Natural killer cell (primary cell): ENCODE data around the gene NHERF1. TPM values are rescaled to one million over a fixed set of nuclear protein-coding genes. Genes with fewer than 3 reads are reported as not detected.
A peak's percentile ranks its signal among the peaks of the same experiment; 100 is the strongest.

Source experiments
- ATAC-seq, 3 donors: fragments of 150-1000 bp in 2 of 3; fragments of 200-7000 bp in 1 of 3; cut with Tn5 transposase; 1 replicate in 1 of 3; 2 replicates in 2 of 3; pipeline ENCODE4 v1.10.0; 2021; ENCODE audit warnings: mild to moderate bottlenecking in 2 of 3, moderate library complexity in 2 of 3
- DNase-seq, 2 donors: peaks; one replicate each; pipeline versions ENCODE4 v3.0.0 to v3.0.0-alpha.2; 2013 to 2021; ENCODE audit warnings: mixed read lengths in 1 of 2
- H3K27ac ChIP-seq: one replicate; pipeline ENCODE4 v1.5.1; 2013; ENCODE audit warnings: mild to moderate bottlenecking, low read length
- H3K27me3 ChIP-seq: one replicate; pipeline ENCODE4 v1.6.1; 2013; ENCODE audit warnings: low read length; ENCODE audit not compliant: control insufficient read depth, insufficient read depth
- H3K36me3 ChIP-seq: one replicate; pipeline ENCODE4 v1.6.1; 2013; ENCODE audit warnings: low read length; ENCODE audit not compliant: control insufficient read depth, insufficient read depth
- H3K4me1 ChIP-seq: one replicate; pipeline ENCODE4 v1.6.1; 2013; ENCODE audit warnings: low read length; ENCODE audit not compliant: control insufficient read depth, insufficient read depth
- H3K4me3 ChIP-seq: one replicate; pipeline ENCODE4 v1.5.1; 2013; ENCODE audit warnings: low read length
- H3K9me3 ChIP-seq: one replicate; pipeline ENCODE4 v1.6.1; 2013; ENCODE audit warnings: low read length; ENCODE audit not compliant: control insufficient read depth, insufficient read depth
- H3K27ac Mint-ChIP-seq, 2 donors: one replicate each; pipeline ENCODE4 v1.8.0; 2022; ENCODE audit warnings: mild to moderate bottlenecking in 2 of 2, mixed read lengths in 2 of 2, moderate library complexity in 1 of 2
- H3K27me3 Mint-ChIP-seq, 2 donors: one replicate each; pipeline ENCODE4 v1.8.0; 2022; ENCODE audit warnings: low read depth in 2 of 2, mixed read lengths in 2 of 2
- H3K36me3 Mint-ChIP-seq: one replicate; pipeline ENCODE4 v1.8.0; 2022; ENCODE audit warnings: mixed read lengths
- H3K4me1 Mint-ChIP-seq, 2 donors: one replicate each; pipeline ENCODE4 v1.8.0; 2022; ENCODE audit warnings: mixed read lengths in 2 of 2
- H3K4me3 Mint-ChIP-seq: one replicate; pipeline ENCODE4 v1.8.0; 2022; ENCODE audit warnings: mild to moderate bottlenecking, moderate library complexity, mixed read lengths
- H3K9me3 Mint-ChIP-seq, 2 donors: one replicate each; pipeline ENCODE4 v1.8.0; 2022; ENCODE audit warnings: mixed read lengths in 2 of 2
- CTCF ChIP-seq: fragments of 200-600 bp; IDR thresholded peaks from one replicate; pipeline ENCODE4 v1.8.0; 2022; ENCODE audit warnings: antibody characterized with exemption
- WGBS: methylation state at CpG from one replicate; pipeline ENCODE4 v1.1.7; 2013; ENCODE audit warnings: missing lambda C conversion rate; ENCODE audit not compliant: insufficient coverage; 5-methylcytosine and 5-hydroxymethylcytosine counted together
- intact Hi-C: fragments of 100-400 bp; cut with micrococcal nuclease; formaldehyde crosslinking; loops from one replicate; pipeline ENCODE4 v1.14.2; 2022
- total RNA-seq, 4 donors: library from RNA; stranded (reverse); fragments of 120-200 nt in 1 of 4; gene quantifications; one replicate each; pipeline versions ENCODE4 v1.2.3 to v1.2.4, GENCODE V29; 2013 to 2022

Gene NHERF1
- total RNA-seq, 3 donors from 2014 or later (not counting 1 experiment from before 2014, with no cell fraction given): 323 to 372 (median 362) TPM

GRCh38 chr17:74730491-74731346 is 17.7 kb upstream of the NHERF1 start:
- TF ChIP-seq CTCF: no peak
- Mint-ChIP-seq H3K4me1 (no peaks in the 10 kb centered on the region), H3K4me3 (peak overlapping the region; percentile 53), H3K27me3 (peaks cover 0 to 4% of the 10 kb centered on the region in 2 donors), H3K27ac (peak overlapping the region in 1 of 2 donors; percentile 56), H3K9me3 (no peaks in the 10 kb centered on the region), H3K36me3 (no peaks in the 10 kb centered on the region)
- Histone ChIP-seq H3K4me1 (peaks cover 62% of the 10 kb centered on the region), H3K9me3 (peaks cover 7% of the 10 kb centered on the region), H3K27ac (peak overlapping the region; percentile 63), H3K4me3 (no peak overlapping the region), H3K36me3 (no peaks in the 10 kb centered on the region), H3K27me3 (no peaks in the 10 kb centered on the region)
- DNase-seq (peak; percentile 75 to 83), ATAC-seq (peak; percentile 76 to 91 (median 91))
- whole genome bisulfite sequencing: 43% methylated on average over 15 of the region's 16 CpGs
- intact Hi-C loops: no loop called here

- WGBS: 91% methylated on average over 4 of the region's 4 CpGs
- H3K27me3 ChIP-seq: no peaks in the 10 kb centered on the region
- Mint-ChIP-seq H3K4me3 (no peak overlapping the region), H3K27ac (peak overlapping the region in 1 of 2 donors; percentile 56), H3K9me3 (no peaks in the 10 kb centered on the region), H3K4me1 (peaks cover 2 to 3% of the 10 kb centered on the region in 2 donors), H3K27me3 (peaks cover 0 to 4% of the 10 kb centered on the region in 2 donors), H3K36me3 (no peaks in the 10 kb centered on the region)
- ATAC-seq (no peak), DNase-seq (no peak)
- peaks cover 68% of the 10 kb centered on the region for H3K4me1 ChIP-seq
- intact Hi-C loops: no loop called here
- H3K9me3 ChIP-seq: peaks cover 7% of the 10 kb centered on the region
- no peak overlapping the region for H3K4me3 ChIP-seq
- no peaks in the 10 kb centered on the region for H3K36me3 ChIP-seq
- H3K27ac ChIP-seq: peak overlapping the region; percentile 46
- TF ChIP-seq CTCF: no peak
Measured at GRCh38 chr17:74731347-74731605, 17.2 kb upstream of the NHERF1 start.

- no peak for ATAC-seq
- Histone ChIP-seq H3K36me3 (no peaks in the 10 kb centered on the region), H3K4me3 (no peak overlapping the region), H3K9me3 (peaks cover 7% of the 10 kb centered on the region), H3K27ac (no peak overlapping the region), H3K4me1 (peaks cover 76% of the 10 kb centered on the region), H3K27me3 (no peaks in the 10 kb centered on the region)
- Mint-ChIP-seq H3K27ac (no peak overlapping the region), H3K9me3 (no peaks in the 10 kb centered on the region), H3K4me3 (no peak overlapping the region), H3K4me1 (peaks cover 5 to 7% of the 10 kb centered on the region in 2 donors), H3K36me3 (no peaks in the 10 kb centered on the region), H3K27me3 (peaks cover 0 to 4% of the 10 kb centered on the region in 2 donors)
- DNase-seq: peak in 1 of 2 donors; percentile 44
- no peak for TF ChIP-seq CTCF
- intact Hi-C loops: no loop called here
- WGBS: 65% methylated on average over 12 of the region's 12 CpGs
Measured at GRCh38 chr17:74732042-74732867, 16.2 kb upstream of the NHERF1 start.
